IMR-90 (cell line): Measurements from ENCODE around the gene HEPACAM. TPM values are rescaled to one million over a fixed set of nuclear protein-coding genes. Genes with fewer than 3 reads are reported as not detected.
A peak's percentile ranks its signal among the peaks of the same experiment; 100 is the strongest.

ENCODE experiments used
- ATAC-seq: fragments of 200-7000 bp; cut with Tn5 transposase; 2 replicates; pipeline ENCODE4 v1.9.1; 2020; ENCODE audit warnings: low read depth, mild to moderate bottlenecking, moderate library complexity
- BruUV-seq: library from RNA; stranded (reverse); fragments of 400-500 nt; replicated peaks from 2 replicates; lab custom pipeline; 2021; lab: Mats Ljungman, UMichigan
- CTCF ChIA-PET: fragments of 300-600 bp; formaldehyde crosslinking; extraction: SDS; loops from one replicate; lab custom pipeline; 2021; ENCODE audit warnings: antibody characterized with exemption; lab: Yijun Ruan, JAX
- POLR2A ChIA-PET: fragments of 300-600 bp; sonication (Branson Sonifier 250); formaldehyde crosslinking; loops from one replicate; lab custom pipeline; 2022; ENCODE audit warnings: antibody characterized with exemption; ENCODE audit not compliant: unreplicated experiment; lab: Charles Lee
- DNase-seq: peaks from one replicate; pipeline ENCODE4 v3.0.0; 2013
- H2AFZ ChIP-seq: replicated peaks from 2 replicates; pipeline ENCODE3; 2013; ENCODE audit warnings: low read length, mild to moderate bottlenecking; ENCODE audit not compliant: poor library complexity
- H2AK5ac ChIP-seq: 2 replicates; pipeline ENCODE4 v1.6.1; 2013; ENCODE audit warnings: low read depth, low read length, inconsistent platforms
- H2AK9ac ChIP-seq: replicated peaks from 2 replicates; pipeline ENCODE3; 2013; ENCODE audit warnings: mild to moderate bottlenecking, low read depth, low read length, moderate library complexity; ENCODE audit not compliant: poor library complexity
- H2BK120ac ChIP-seq: 2 replicates; pipeline ENCODE4 v1.6.1; 2013; ENCODE audit warnings: low read depth, low read length, inconsistent platforms
- H2BK15ac ChIP-seq: 3 replicates; pipeline ENCODE4 v1.6.1; 2013; ENCODE audit warnings: low read depth, low read length, inconsistent platforms
- H2BK20ac ChIP-seq: 2 replicates; pipeline ENCODE4 v1.6.1; 2013; ENCODE audit warnings: low read depth, mild to moderate bottlenecking, inconsistent platforms, low read length, moderate library complexity
- H2BK5ac ChIP-seq: 2 replicates; pipeline ENCODE4 v1.6.1; 2013; ENCODE audit warnings: mild to moderate bottlenecking, low read depth, low read length, inconsistent platforms; ENCODE audit not compliant: poor library complexity, severe bottlenecking
- H3K14ac ChIP-seq: replicated peaks from 2 replicates; pipeline ENCODE4 v1.6.1; 2013; ENCODE audit warnings: low read depth, low read length, inconsistent platforms
- H3K18ac ChIP-seq: 2 replicates; pipeline ENCODE4 v1.6.1; 2013; ENCODE audit warnings: low read depth, low read length, control low read depth
- H3K23ac ChIP-seq: 2 replicates; pipeline ENCODE4 v1.6.1; 2013; ENCODE audit warnings: low read depth, low read length, inconsistent platforms
- H3K27ac ChIP-seq: 2 replicates; pipeline ENCODE4 v1.5.1; 2013; ENCODE audit warnings: mild to moderate bottlenecking, control low read depth, low read length; ENCODE audit not compliant: insufficient read depth
- H3K27me3 ChIP-seq: 2 replicates; pipeline ENCODE4 v1.6.1; 2013; ENCODE audit warnings: low read length; ENCODE audit not compliant: control insufficient read depth, insufficient read depth
- H3K36me3 ChIP-seq: 2 replicates; pipeline ENCODE4 v1.6.1; 2013; ENCODE audit warnings: low read length, mixed read lengths; ENCODE audit not compliant: control insufficient read depth, insufficient read depth
- H3K4ac ChIP-seq: 2 replicates; pipeline ENCODE4 v1.6.1; 2013; ENCODE audit warnings: low read depth, low read length, inconsistent platforms
- H3K4me1 ChIP-seq: 2 replicates; pipeline ENCODE4 v1.6.1; 2013; ENCODE audit warnings: low read length, mixed read lengths; ENCODE audit not compliant: control insufficient read depth, insufficient read depth
- H3K4me2 ChIP-seq: 2 replicates; pipeline ENCODE4 v1.6.1; 2013; ENCODE audit warnings: low read depth, mild to moderate bottlenecking, control low read depth, low read length, moderate library complexity
- H3K4me3 ChIP-seq: 2 replicates; pipeline ENCODE4 v1.5.1; 2013; ENCODE audit warnings: low read depth, mild to moderate bottlenecking, control low read depth, low read length, moderate library complexity; ENCODE audit not compliant: insufficient read depth
- H3K56ac ChIP-seq: 2 replicates; pipeline ENCODE4 v1.6.1; 2013; ENCODE audit warnings: low read length, inconsistent platforms; ENCODE audit not compliant: insufficient read depth; ENCODE audit errors: extremely low read depth
- H3K79me1 ChIP-seq, 2 experiments: 2 replicates each; pipeline ENCODE4 v1.6.1; 2013; ENCODE audit warnings: low read length in 2 of 2, inconsistent platforms in 1 of 2, low read depth in 1 of 2
- H3K9ac ChIP-seq: 2 replicates; pipeline ENCODE4 v1.6.1; 2013; ENCODE audit warnings: low read depth, low read length, control low read depth
- H3K9me1 ChIP-seq: 2 replicates; pipeline ENCODE4 v1.6.1; 2013; ENCODE audit warnings: low read length, inconsistent platforms; ENCODE audit not compliant: insufficient read depth
- H3K9me3 ChIP-seq: 2 replicates; pipeline ENCODE4 v1.6.1; 2013; ENCODE audit warnings: low read length; ENCODE audit not compliant: control insufficient read depth, insufficient read depth
- H4K20me1 ChIP-seq: 2 replicates; pipeline ENCODE4 v1.6.1; 2013; ENCODE audit warnings: low read length, inconsistent platforms; ENCODE audit not compliant: insufficient read depth
- H4K5ac ChIP-seq: 2 replicates; pipeline ENCODE4 v1.6.1; 2013; ENCODE audit warnings: mild to moderate bottlenecking, low read depth, low read length, control low read depth
- H4K8ac ChIP-seq, 2 experiments: 2 replicates each; pipeline ENCODE4 v1.6.1; 2013; ENCODE audit warnings: low read depth in 2 of 2, low read length in 2 of 2, control low read depth in 1 of 2, inconsistent platforms in 1 of 2
- H4K91ac ChIP-seq: 2 replicates; pipeline ENCODE4 v1.6.1; 2013; ENCODE audit warnings: low read depth, low read length, inconsistent platforms; ENCODE audit not compliant: insufficient read depth
- CEBPB ChIP-seq: IDR thresholded peaks from 2 replicates; pipeline ENCODE4 v1.6.1; 2012; ENCODE audit warnings: low read depth, low read length, improper control_type of control experiment
- MXI1 ChIP-seq: IDR thresholded peaks from 2 replicates; pipeline ENCODE4 v1.6.1; 2012; ENCODE audit warnings: low read depth, mild to moderate bottlenecking, low read length, moderate library complexity, borderline replicate concordance
- USF2 ChIP-seq: fragments of 150-350 bp; IDR thresholded peaks from 2 replicates; pipeline ENCODE4 v1.6.1; 2017; ENCODE audit warnings: mild to moderate bottlenecking, antibody characterized with exemption, low read length, low read depth
- WGBS, 2 experiments: methylation state at CpG; one replicate each; pipeline versions ENCODE4 v1.1.5 to v1.1.7; 2013; ENCODE audit warnings: missing lambda C conversion rate in 2 of 2; ENCODE audit not compliant: insufficient read length in 1 of 2; ENCODE audit errors: extremely low coverage in 2 of 2; 5-methylcytosine and 5-hydroxymethylcytosine counted together
- dilution Hi-C: fragments of 300-500 bp; cut with HindIII; formaldehyde crosslinking; loops from one replicate; pipeline ENCODE4 v1.14.3; 2018; ENCODE audit warnings: low sequenced_read_pairs; ENCODE audit not compliant: unreplicated experiment
- in situ Hi-C: fragments of 300-500 bp; cut with MboI; formaldehyde crosslinking; loops from 3 replicates; pipeline ENCODE4 v1.14.3; 2019; ENCODE audit warnings: low sequenced_read_pairs, inconsistent platforms, mixed read lengths
- intact Hi-C: fragments of 100-400 bp; cut with micrococcal nuclease; formaldehyde crosslinking; loops from 2 replicates; pipeline ENCODE4 v1.10.0; 2022
- polyA plus RNA-seq, 3 experiments: library from polyadenylated mRNA; depleted of rRNA; stranded (reverse); fragments of >200 nt; gene quantifications; 2 replicates each; pipeline ENCODE4 v1.2.3, GENCODE V29; 2012; ENCODE audit warnings: low replicate concordance in 1 of 3
- total RNA-seq: library from RNA; depleted of rRNA; stranded (reverse); fragments of >200 nt; gene quantifications from 2 replicates; pipeline ENCODE4 v1.2.3, GENCODE V29; 2012

Gene HEPACAM
- total and polyA plus RNA-seq, 2 of the 4 experiments (the other 2 are of a cell fraction) = 0.09 to 0.18 TPM

GRCh38 chr11:124917115-124917637 is 18.7 kb downstream of the HEPACAM start:
- no CpG with 5 or more reads among the region's 6 CpGs for WGBS, 2 experiments
- Histone ChIP-seq H3K27me3 (no peaks in the 10 kb centered on the region), H3K9me3 (peaks cover 2% of the 10 kb centered on the region; the same call in 1 of the 2 replicates), H3K4me3 (no peak overlapping the region), H4K20me1 (no peaks in the 10 kb centered on the region), H3K4ac (peak overlapping the region; percentile 87), H3K36me3 (no peaks in the 10 kb centered on the region), H3K14ac (peak overlapping the region; percentile 74), H2BK5ac (peak overlapping the region; percentile 31), H3K79me1 (peaks cover 0 to 3% of the 10 kb centered on the region in 2 experiments; a peak in 1 of 4 replicates), H3K23ac (peak overlapping the region; percentile 58; the same call in 1 of the 2 replicates), H3K56ac (no peak overlapping the region; the same call in 1 of the 2 replicates), H2AK9ac (peak overlapping the region; percentile 30), H3K27ac (peak overlapping the region; percentile 63; the same call in 1 of the 2 replicates), H3K4me2 (no peak overlapping the region), H3K9me1 (peaks cover 24% of the 10 kb centered on the region; the same call in 1 of the 2 replicates), H2AFZ (peak overlapping the region; percentile 86), H4K91ac (peak overlapping the region; percentile 40), H2BK15ac (peak overlapping the region; percentile 47; the same call in 2 of the 3 replicates), H4K5ac (peak overlapping the region; percentile 37), H3K18ac (peak overlapping the region; percentile 31), H3K9ac (no peak overlapping the region), H3K4me1 (peaks cover 8% of the 10 kb centered on the region), H2AK5ac (peak overlapping the region; percentile 83), H2BK20ac (peak overlapping the region; percentile 78), H4K8ac (peak overlapping the region in 1 of 2 experiments; percentile 86; a peak in 2 of 4 replicates), H2BK120ac (peak overlapping the region; percentile 86)
- CTCF ChIA-PET = interaction anchor here (0.9 to 1.2 kb wide), 2 partner anchors 10 to 12 kb away, joined by 3 read pairs; no protein-coding TSS in a partner anchor
- TF ChIP-seq USF2 (peak; percentile 19; the same call in 1 of the 2 replicates), CEBPB (peak; percentile 89), MXI1 (no peak)
- no TSS peak for BruUV-seq
- POLR2A ChIA-PET = no interaction called here
- peak; percentile 89 for DNase-seq
- dilution Hi-C loops = no loop called here
- intact Hi-C loops = no loop called here
- ATAC-seq = peak; percentile 63
- in situ Hi-C loops = no loop called here
